G401.6 (cell line): ENCODE data around the gene ANKS1B.

Experiments
- FAIRE-seq: peaks from 2 replicates; lab custom pipeline; 2012; peaks lifted over from hg19 to GRCh38; lab: Jason Lieb, UNC

ANKS1B gene

DNA sequence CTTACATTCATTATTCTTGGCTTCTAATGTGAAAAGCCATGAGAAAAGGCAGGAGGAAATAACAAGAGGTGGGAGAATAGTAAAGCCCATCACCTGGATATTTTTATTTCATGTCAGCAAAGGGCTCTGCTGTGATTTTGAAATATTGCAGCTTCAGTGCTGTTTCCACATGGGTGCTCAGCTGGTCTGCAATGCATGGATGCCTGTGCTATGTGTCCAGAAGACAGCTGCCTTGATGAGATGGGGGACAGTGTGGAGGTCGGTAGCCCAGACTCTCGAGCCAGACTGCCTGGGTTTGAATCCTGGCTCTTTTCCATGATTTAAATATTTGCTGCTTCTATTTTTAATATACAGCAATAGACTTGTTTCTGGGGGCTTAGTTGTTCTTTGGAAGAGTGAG is 814.7 kb downstream of the ANKS1B start:
- no peak for FAIRE-seq

DNA sequence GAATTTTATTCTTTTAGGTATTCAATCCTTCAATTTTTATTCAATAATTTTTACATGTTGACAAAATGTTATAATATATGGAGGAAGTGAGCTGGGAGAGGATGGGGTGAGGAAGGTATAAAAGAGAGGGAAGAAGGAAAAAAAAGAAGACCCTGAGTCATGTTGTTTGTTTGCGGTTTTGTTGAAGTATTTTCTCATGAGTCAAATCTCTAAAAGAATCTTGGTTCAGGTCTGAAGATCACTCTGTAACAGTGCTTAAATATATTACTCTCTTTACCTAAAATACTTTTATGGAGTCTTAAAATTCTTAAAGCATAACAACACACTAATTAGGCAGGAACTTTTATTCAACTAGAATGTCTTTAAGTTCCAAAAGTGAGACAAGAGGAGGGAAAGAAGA is 826.8 kb downstream of the ANKS1B start:
- FAIRE-seq: no peak

- no peak for FAIRE-seq
These were observed 829.8 kb downstream of the ANKS1B start for GRCh38 chr12:99154983-99155336.

- no peak for FAIRE-seq
These were observed 830.3 kb downstream of the ANKS1B start for GRCh38 chr12:99154216-99154982.

DNA sequence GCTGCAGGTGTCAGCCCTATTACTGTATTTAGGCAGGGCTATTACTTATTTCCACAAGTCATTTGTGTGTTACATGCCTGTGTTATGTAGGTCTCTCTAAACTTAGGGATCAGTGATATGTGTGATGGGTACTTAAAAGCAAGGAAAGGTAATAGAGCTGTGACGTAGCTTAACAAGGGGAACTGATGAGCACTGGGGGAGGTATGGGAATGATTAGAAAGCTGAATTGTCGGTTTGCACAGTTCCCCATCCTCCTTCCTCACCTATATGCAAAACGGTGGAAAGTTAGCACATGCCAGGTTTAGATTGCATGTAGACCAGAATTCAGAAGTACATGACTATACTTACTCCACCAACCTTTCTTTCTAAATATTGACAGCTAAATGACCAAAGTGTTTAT is 831.4 kb downstream of the ANKS1B start:
- no peak for FAIRE-seq

DNA sequence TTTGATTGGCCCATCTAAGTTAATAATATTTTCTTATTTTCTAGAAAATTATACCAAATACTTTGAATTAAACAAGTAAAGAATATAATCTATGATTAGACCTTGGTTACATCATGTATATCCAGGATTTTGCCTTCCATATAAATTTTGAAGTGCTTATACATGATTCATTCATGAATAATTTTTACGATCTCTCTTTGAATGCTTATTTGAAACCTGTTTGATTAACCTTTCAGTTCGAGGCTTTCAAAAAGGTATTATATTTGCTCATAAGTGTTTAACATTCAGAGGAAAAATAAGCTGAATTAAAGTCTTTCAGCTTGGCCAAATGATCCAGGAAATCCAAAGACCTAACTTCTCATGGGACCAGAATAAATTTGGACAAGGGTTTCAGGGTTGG is 832.4 kb downstream of the ANKS1B start:
- no peak for FAIRE-seq

DNA sequence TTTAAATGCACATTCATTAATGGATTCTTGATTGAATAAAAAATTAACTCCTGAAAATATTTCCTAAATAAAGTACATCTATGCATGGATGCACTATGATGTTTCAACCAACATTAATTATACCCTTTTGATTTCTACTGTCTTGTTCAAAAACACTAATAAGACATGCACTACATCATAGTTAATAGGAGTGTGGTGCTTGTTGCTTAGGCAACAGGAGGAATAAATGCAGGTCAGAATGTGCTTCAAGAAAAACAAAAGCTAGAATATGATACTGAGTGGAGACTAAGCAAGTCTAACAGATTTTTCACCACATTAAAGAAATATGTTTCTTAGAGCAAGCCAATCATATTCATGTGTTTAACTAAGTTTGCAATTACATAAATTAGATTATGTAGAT is 833.0 kb downstream of the ANKS1B start:
- no peak for FAIRE-seq

DNA sequence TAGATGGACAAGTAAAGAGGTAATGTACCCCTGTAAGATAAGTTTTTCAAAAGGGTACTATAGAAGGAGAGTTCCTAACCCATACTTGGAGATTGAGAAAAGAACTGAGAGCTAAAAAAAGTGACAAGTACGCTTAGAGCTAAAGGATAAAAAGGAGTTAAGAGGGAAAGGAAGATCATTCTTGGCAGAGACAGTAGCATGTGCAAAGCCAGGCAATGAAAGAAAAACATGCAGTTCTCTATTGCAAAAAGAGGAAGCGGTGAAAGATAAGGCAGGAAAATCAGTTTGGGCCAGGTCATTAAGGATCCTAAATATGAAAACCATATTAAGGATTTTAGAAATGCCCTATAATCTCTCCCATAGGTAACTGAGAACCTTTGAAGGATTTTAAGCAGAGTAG is 837.6 kb downstream of the ANKS1B start:
- FAIRE-seq: no peak

DNA sequence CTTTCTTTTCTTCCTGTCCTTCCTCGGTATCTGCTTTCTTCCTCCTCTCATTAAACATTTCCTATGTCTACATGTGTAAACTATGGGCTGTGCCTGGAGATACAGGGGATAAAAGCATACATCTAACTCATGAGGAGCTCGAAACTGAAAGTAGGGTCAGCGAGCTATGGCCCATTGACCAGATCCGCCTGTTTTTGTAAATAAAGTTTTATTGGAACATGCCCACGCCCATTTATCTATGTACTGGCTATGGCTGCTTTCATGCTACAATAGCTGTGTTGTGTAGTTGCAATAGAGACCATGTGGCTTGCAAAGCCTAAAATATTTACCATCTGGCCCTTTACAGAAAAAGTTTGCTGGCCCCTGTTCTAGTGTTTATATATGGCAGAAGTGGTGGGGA is 838.0 kb downstream of the ANKS1B start:
- FAIRE-seq: no peak

GRCh38 chr12:99146185-99146584 is 838.6 kb downstream of the ANKS1B start:
- FAIRE-seq: no peak

DNA sequence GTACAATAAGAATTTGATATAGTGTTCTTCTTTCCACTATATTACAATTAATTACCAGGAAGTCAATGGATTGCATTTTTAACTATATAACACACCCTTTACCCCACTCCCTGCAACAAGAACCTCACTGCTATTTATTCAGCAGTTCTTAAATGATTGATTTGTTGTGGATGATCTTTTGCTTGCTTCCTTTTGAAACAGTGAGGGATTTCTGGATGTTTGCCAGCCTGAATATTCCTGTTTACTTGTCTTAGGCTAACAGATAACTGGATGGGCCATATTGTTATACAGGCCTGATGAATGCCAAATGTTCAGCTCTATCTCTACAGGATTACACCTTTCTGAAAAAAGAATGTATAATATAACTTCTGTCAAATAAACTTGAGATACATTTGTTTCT is 842.1 kb downstream of the ANKS1B start:
- FAIRE-seq: no peak

- no peak for FAIRE-seq
These were observed 844.6 kb downstream of the ANKS1B start for GRCh38 chr12:99140017-99140720.

DNA sequence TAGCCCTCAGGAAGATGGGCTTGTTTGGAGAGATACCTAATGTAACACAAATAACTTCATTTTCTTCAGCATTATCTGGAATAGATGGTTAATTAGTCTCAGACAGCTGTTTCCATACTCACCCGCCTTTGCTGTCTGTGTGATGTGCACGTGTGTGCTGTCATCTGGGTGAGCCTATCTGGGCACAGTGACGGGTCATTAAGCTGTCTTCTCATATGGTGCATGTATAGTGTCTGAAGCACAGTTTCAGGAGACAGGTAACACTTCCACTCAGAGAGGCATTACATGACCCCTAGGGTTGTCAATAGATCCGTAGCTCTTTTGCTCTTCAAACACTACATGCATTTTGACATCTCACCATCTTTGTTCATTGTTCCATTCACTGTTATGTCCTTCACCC is 846.3 kb downstream of the ANKS1B start:
- no peak for FAIRE-seq

GRCh38 chr12:99137124-99137855 is 847.4 kb downstream of the ANKS1B start:
- FAIRE-seq: no peak

- no peak for FAIRE-seq
These were observed 848.2 kb downstream of the ANKS1B start for GRCh38 chr12:99136516-99136915.

GRCh38 chr12:99135376-99135775 is 849.4 kb downstream of the ANKS1B start:
- FAIRE-seq: no peak

GRCh38 chr12:99133401-99133800 is 851.3 kb downstream of the ANKS1B start:
- FAIRE-seq: no peak

DNA sequence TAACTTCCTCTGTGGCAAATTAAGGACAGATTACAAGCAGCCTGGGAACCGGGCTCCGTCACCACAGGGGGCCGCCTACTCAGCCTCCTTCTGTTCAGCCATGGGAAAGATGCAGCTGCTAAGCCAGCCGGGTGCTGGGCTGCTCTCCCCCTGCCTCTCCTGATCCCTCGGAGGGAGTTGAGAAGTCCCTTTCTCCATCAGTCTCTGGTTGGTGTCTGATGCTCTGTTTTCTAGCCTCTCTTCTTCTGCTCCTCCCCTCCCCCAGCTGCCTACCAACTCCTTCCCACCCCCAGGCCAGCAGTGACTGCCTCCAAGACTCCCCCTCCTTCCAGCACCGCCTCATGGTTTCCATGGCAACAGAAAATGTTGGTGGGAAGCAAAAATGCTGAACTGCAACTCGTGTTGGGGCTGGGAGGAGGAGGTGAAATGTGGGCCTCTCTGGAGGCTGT is 853.0 kb downstream of the ANKS1B start:
- no peak for FAIRE-seq

DNA sequence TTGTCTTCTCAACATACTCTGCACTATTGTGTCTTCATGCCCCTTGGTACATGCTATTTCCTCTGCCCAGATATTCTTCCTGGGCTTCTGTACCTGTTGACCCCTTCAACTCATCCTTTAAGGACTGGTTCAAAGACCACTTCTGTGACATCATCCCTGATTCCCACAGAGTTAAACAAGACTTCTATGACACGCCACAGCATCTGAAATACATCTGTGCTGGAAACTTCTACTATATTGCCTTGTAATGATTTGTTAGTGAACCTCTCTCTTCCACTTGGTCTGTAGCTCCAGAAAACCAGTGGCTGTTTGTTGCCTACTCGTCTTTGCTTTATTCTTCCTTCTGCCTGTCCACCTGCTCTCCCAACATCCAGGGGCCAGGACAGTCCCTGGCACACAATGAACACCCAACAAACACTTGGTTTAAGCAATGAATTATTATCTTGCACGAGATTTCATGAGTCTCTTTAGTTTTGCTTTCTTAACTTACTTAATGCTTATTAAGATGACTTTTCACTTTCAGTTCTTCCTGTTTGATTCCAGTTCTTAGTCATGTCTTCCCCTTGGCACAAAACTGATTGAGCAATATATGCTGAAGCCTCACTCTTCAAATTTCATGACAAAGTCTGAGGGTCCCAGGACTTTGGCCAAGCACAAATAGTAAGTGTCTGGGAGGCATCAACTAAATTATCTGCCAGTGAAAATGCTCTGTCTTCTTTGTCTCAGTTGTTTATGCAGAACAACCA is 853.8 kb downstream of the ANKS1B start:
- no peak for FAIRE-seq

GRCh38 chr12:99128246-99128802 is 856.4 kb downstream of the ANKS1B start:
- FAIRE-seq: no peak

- no peak for FAIRE-seq
These were observed 861.8 kb downstream of the ANKS1B start for GRCh38 chr12:99122959-99123358.

DNA sequence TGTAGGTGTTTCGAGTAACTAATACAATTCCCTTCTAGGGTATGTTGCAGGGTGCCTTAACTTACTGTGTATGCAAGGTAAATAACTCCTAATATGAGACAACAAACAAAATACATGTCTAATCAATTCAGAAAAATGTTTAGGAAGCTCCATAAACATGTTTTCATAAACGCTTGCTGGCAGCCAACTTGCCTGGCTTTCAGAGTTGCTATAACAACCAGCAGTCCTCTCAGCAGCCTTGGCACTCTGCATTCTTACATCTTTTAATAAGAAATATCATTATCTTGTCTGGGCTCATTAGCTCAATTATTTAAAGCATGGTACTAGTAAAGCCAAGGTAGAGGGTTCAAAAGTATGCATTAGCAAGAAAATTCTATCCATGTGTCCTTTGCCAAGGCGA is 862.2 kb downstream of the ANKS1B start:
- no peak for FAIRE-seq
